ENCODE measurements around the gene PTGDR. TPM values are rescaled to one million over a fixed set of nuclear protein-coding genes. Genes with fewer than 3 reads are reported as not detected.

PTGDR gene
- total RNA-seq, 4 donors from 2014 or later: 0.26 to 2.9 (median 0.87) TPM

- Histone ChIP-seq H3K27me3 (no peaks in the 10 kb centered on the region), H3K4me3 (no peak overlapping the region), H3K9me3 (no peaks in the 10 kb centered on the region), H3K27ac (no peak overlapping the region), H3K4me1 (no peaks in the 10 kb centered on the region), H3K36me3 (no peaks in the 10 kb centered on the region)
- TF ChIP-seq POLR2A (IDR thresholded peaks at IDR 0.05) (no peak), CTCF (IDR thresholded peaks at IDR 0.05) (no peak)
- intact Hi-C loops (cut with DNase I; ENCODE audit: low total_unique reads): no loop called here
- DNase-seq: no peak
Observed at GRCh38 chr14:52251724-52252123, 15.8 kb upstream of the PTGDR start.

GRCh38 chr14:52253503-52253902, 14.0 kb upstream of the PTGDR start:
- no peaks in the 10 kb centered on the region for H3K36me3 ChIP-seq
- TF ChIP-seq POLR2A (IDR thresholded peaks at IDR 0.05) (no peak), CTCF (IDR thresholded peaks at IDR 0.05) (no peak)
- H3K27ac ChIP-seq: no peak overlapping the region
- intact Hi-C loops (cut with DNase I; ENCODE audit: low total_unique reads): no loop called here
- no peaks in the 10 kb centered on the region for H3K9me3 ChIP-seq
- no peak for DNase-seq
- H3K4me3 ChIP-seq: no peak overlapping the region
- H3K4me1 ChIP-seq: no peaks in the 10 kb centered on the region
- no peaks in the 10 kb centered on the region for H3K27me3 ChIP-seq

GRCh38 chr14:52254086-52254485, 13.4 kb upstream of the PTGDR start:
- intact Hi-C loops (cut with DNase I; ENCODE audit: low total_unique reads): no loop called here
- Histone ChIP-seq H3K36me3 (no peaks in the 10 kb centered on the region), H3K27ac (no peak overlapping the region), H3K9me3 (no peaks in the 10 kb centered on the region), H3K4me3 (no peak overlapping the region), H3K27me3 (no peaks in the 10 kb centered on the region), H3K4me1 (no peaks in the 10 kb centered on the region)
- TF ChIP-seq CTCF (IDR thresholded peaks at IDR 0.05): no peak
- no peak for TF ChIP-seq POLR2A (IDR thresholded peaks at IDR 0.05)
- DNase-seq: no peak

GRCh38 chr14:52258783-52259182, 8.7 kb upstream of the PTGDR start:
- no peak for TF ChIP-seq CTCF (IDR thresholded peaks at IDR 0.05)
- Histone ChIP-seq H3K36me3 (no peaks in the 10 kb centered on the region), H3K4me1 (no peaks in the 10 kb centered on the region), H3K9me3 (no peaks in the 10 kb centered on the region), H3K27me3 (no peaks in the 10 kb centered on the region), H3K27ac (no peak overlapping the region), H3K4me3 (no peak overlapping the region)
- no peak for DNase-seq
- intact Hi-C loops (cut with DNase I; ENCODE audit: low total_unique reads): no loop called here

GRCh38 chr14:52259434-52259833, 8.1 kb upstream of the PTGDR start:
- no peak overlapping the region for H3K27ac ChIP-seq
- H3K9me3 ChIP-seq: no peaks in the 10 kb centered on the region
- no peak for DNase-seq
- H3K4me1 ChIP-seq: no peaks in the 10 kb centered on the region
- intact Hi-C loops (cut with DNase I; ENCODE audit: low total_unique reads): no loop called here
- H3K4me3 ChIP-seq: no peak overlapping the region
- H3K36me3 ChIP-seq: no peaks in the 10 kb centered on the region
- TF ChIP-seq POLR2A (IDR thresholded peaks at IDR 0.05) (no peak), CTCF (IDR thresholded peaks at IDR 0.05) (no peak)
- no peaks in the 10 kb centered on the region for H3K27me3 ChIP-seq

Measured in uterus (tissue), 4 donors.